ENCODE data around the gene OSM. TPM values are rescaled to one million over a fixed set of nuclear protein-coding genes. Genes with fewer than 3 reads are reported as not detected.

Gene OSM
- total and polyA plus RNA-seq, 2 experiments from 2014 or later, result not detected

GRCh38 chr22:30250039-30250565 lies 16.5 kb downstream of the OSM start:
- 92 to 100% methylated on average over 3 of the region's 3 CpGs for WGBS, 2 experiments (ENCODE audit: low coverage in 1 of 2, low lambda C conversion rate in 2 of 2, missing lambda C conversion rate in 2 of 2)

GRCh38 chr22:30249049-30250038 lies 17.3 kb downstream of the OSM start:
- Histone ChIP-seq H3K79me2 (ENCODE audit: insufficient read depth) (no peaks in the 10 kb centered on the region), H3K9me3 (ENCODE audit: low read depth) (no peaks in the 10 kb centered on the region), H3K9me2 (ENCODE audit: insufficient read depth) (no peaks in the 10 kb centered on the region), H3K4me2 (ENCODE audit: unreplicated experiment) (no peak overlapping the region), H3K36me3 (ENCODE audit: low read depth) (no peaks in the 10 kb centered on the region), H3F3A (ENCODE audit: insufficient read depth) (peaks cover 5% of the 10 kb centered on the region; the same call in 1 of the 2 replicates), H3K4me3 (no peak overlapping the region), H2AFZ (no peak overlapping the region), H3K27me3 (replicated peaks; ENCODE audit: insufficient read depth) (no peaks in the 10 kb centered on the region), H4K20me1 (ENCODE audit: insufficient read depth) (no peaks in the 10 kb centered on the region), H3K4me1 (ENCODE audit: insufficient read depth) (peaks cover 25% of the 10 kb centered on the region), H3K9ac (no peak overlapping the region), H3K27ac (no peak overlapping the region)
- DNase-seq, result peak; percentile 35
- 68 to 70% methylated on average over 21 to 25 of the region's 27 CpGs for WGBS, 2 experiments (ENCODE audit: low coverage in 1 of 2, low lambda C conversion rate in 2 of 2, missing lambda C conversion rate in 2 of 2)
- in situ Hi-C loops (cut with MboI), result no loop called here
- TF ChIP-seq EZH2 (IDR thresholded peaks at IDR 0.05; ENCODE audit: insufficient read depth, poor library complexity, severe bottlenecking), result no peak
- TF ChIP-seq EZH2phosphoT487 (IDR thresholded peaks at IDR 0.05; ENCODE audit: insufficient read depth, low read depth), result no peak

More at GRCh38 chr22:30250039-30250565, 16.5 kb downstream of the OSM start:
- Histone ChIP-seq H3K9ac (no peak overlapping the region), H3K79me2 (ENCODE audit: insufficient read depth) (no peaks in the 10 kb centered on the region), H3K27me3 (replicated peaks; ENCODE audit: insufficient read depth) (no peaks in the 10 kb centered on the region), H3K9me3 (ENCODE audit: low read depth) (no peaks in the 10 kb centered on the region), H3K4me1 (ENCODE audit: insufficient read depth) (peaks cover 25% of the 10 kb centered on the region), H2AFZ (no peak overlapping the region), H3K4me2 (ENCODE audit: unreplicated experiment) (no peak overlapping the region), H3K4me3 (no peak overlapping the region), H4K20me1 (ENCODE audit: insufficient read depth) (no peaks in the 10 kb centered on the region), H3K36me3 (ENCODE audit: low read depth) (no peaks in the 10 kb centered on the region), H3K27ac (no peak overlapping the region), H3K9me2 (ENCODE audit: insufficient read depth) (no peaks in the 10 kb centered on the region), H3F3A (ENCODE audit: insufficient read depth) (peaks cover 5% of the 10 kb centered on the region; the same call in 1 of the 2 replicates)
- in situ Hi-C loops (cut with MboI), result no loop called here
- no peak for DNase-seq
- no peak for TF ChIP-seq EZH2 (IDR thresholded peaks at IDR 0.05; ENCODE audit: insufficient read depth, poor library complexity, severe bottlenecking)
- no peak for TF ChIP-seq EZH2phosphoT487 (IDR thresholded peaks at IDR 0.05; ENCODE audit: insufficient read depth, low read depth)

DNA sequence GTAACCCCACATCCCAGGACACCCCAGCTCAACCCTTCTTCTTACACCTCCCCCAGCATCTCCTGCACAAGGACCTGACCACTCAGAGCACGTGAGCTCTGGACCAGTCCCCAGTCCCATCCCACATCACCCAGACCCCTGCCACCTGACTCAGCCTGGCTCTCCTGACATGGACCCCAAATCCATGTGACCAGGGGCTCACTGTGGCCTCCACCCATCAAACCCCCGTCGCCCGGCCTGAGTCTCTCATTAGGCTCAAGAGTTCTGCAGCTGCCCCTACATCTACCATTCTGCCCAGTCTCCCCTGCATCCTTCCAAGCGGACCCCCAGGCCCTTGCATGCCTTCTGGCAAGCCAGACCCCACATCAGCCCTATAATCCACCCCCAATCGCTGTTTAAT lies 18.2 kb downstream of the OSM start:
- Histone ChIP-seq H3K9me2 (ENCODE audit: insufficient read depth) (no peaks in the 10 kb centered on the region), H3K9ac (no peak overlapping the region), H4K20me1 (ENCODE audit: insufficient read depth) (no peaks in the 10 kb centered on the region), H3F3A (ENCODE audit: insufficient read depth) (peaks cover 5% of the 10 kb centered on the region; the same call in 1 of the 2 replicates), H3K4me1 (ENCODE audit: insufficient read depth) (peaks cover 25% of the 10 kb centered on the region), H3K27me3 (replicated peaks; ENCODE audit: insufficient read depth) (no peaks in the 10 kb centered on the region), H3K4me2 (ENCODE audit: unreplicated experiment) (no peak overlapping the region), H2AFZ (no peak overlapping the region), H3K36me3 (ENCODE audit: low read depth) (no peaks in the 10 kb centered on the region), H3K79me2 (ENCODE audit: insufficient read depth) (no peaks in the 10 kb centered on the region), H3K4me3 (no peak overlapping the region), H3K27ac (no peak overlapping the region), H3K9me3 (ENCODE audit: low read depth) (no peaks in the 10 kb centered on the region)
- no peak for DNase-seq
- WGBS, 2 experiments (ENCODE audit: low coverage in 1 of 2, low lambda C conversion rate in 2 of 2, missing lambda C conversion rate in 2 of 2), result 83 to 84% methylated on average over 6 of the region's 6 CpGs
- in situ Hi-C loops (cut with MboI), result no loop called here
- TF ChIP-seq EZH2 (IDR thresholded peaks at IDR 0.05; ENCODE audit: insufficient read depth, poor library complexity, severe bottlenecking), result no peak
- no peak for TF ChIP-seq EZH2phosphoT487 (IDR thresholded peaks at IDR 0.05; ENCODE audit: insufficient read depth, low read depth)

- no peak overlapping the region for H3K4me3 ChIP-seq
- no peak overlapping the region for H3K27ac ChIP-seq
- 95 to 98% methylated on average over 9 to 12 of the region's 12 CpGs for WGBS, 2 experiments (ENCODE audit: low coverage in 1 of 2, low lambda C conversion rate in 2 of 2, missing lambda C conversion rate in 2 of 2)
- no peak overlapping the region for H2AFZ ChIP-seq
- H4K20me1 ChIP-seq (ENCODE audit: insufficient read depth), result no peaks in the 10 kb centered on the region
- in situ Hi-C loops (cut with MboI), result no loop called here
- no peak overlapping the region for H3K9ac ChIP-seq
- no peak for DNase-seq
- no peaks in the 10 kb centered on the region for H3K27me3 ChIP-seq (replicated peaks; ENCODE audit: insufficient read depth)
- H3K4me1 ChIP-seq (ENCODE audit: insufficient read depth), result peaks cover 25% of the 10 kb centered on the region
- H3K36me3 ChIP-seq (ENCODE audit: low read depth), result no peaks in the 10 kb centered on the region
- no peaks in the 10 kb centered on the region for H3K9me3 ChIP-seq (ENCODE audit: low read depth)
- no peaks in the 10 kb centered on the region for H3K79me2 ChIP-seq (ENCODE audit: insufficient read depth)
- H3K9me2 ChIP-seq (ENCODE audit: insufficient read depth), result no peaks in the 10 kb centered on the region
- TF ChIP-seq EZH2 (IDR thresholded peaks at IDR 0.05; ENCODE audit: insufficient read depth, poor library complexity, severe bottlenecking), result no peak
- TF ChIP-seq EZH2phosphoT487 (IDR thresholded peaks at IDR 0.05; ENCODE audit: insufficient read depth, low read depth), result no peak
- no peak overlapping the region for H3K4me2 ChIP-seq (ENCODE audit: unreplicated experiment)
- H3F3A ChIP-seq (ENCODE audit: insufficient read depth), result peaks cover 5% of the 10 kb centered on the region; the same call in 1 of the 2 replicates
Measured at GRCh38 chr22:30247974-30248373, 18.7 kb downstream of the OSM start.
